AG04449 (cell line): ENCODE measurements around the gene FAM3C.

Source experiments
- CTCF ChIA-PET: fragments of 350-600 bp; formaldehyde crosslinking; extraction: SDS; loops from one replicate; lab custom pipeline; 2021; ENCODE audit warnings: antibody characterized with exemption; lab: Yijun Ruan, JAX
- POLR2A ChIA-PET: fragments of 400-600, 350-600 bp; formaldehyde crosslinking; extraction: SDS; loops from one replicate; lab custom pipeline; 2020; ENCODE audit warnings: antibody characterized with exemption, inconsistent platforms; lab: Yijun Ruan, JAX
- DNase-seq: peaks from one replicate; pipeline ENCODE4 v3.0.0-alpha.2; 2010; ENCODE audit warnings: low read depth, low spot score
- H3K4me3 ChIP-seq: 2 replicates; pipeline ENCODE4 v1.5.1; 2011; ENCODE audit warnings: low read depth, mild to moderate bottlenecking, control low read depth, low read length
- TF ChIP-seq, protein P1 (sequence below): IDR thresholded peaks from one replicate; pipeline ENCODE4 v1.5.1; 2011; ENCODE audit warnings: mild to moderate bottlenecking, moderate library complexity, low read length, control low read depth, inconsistent platforms; ENCODE audit not compliant: insufficient read depth; ENCODE audit errors: missing control alignments

The FAM3C gene

DNA sequence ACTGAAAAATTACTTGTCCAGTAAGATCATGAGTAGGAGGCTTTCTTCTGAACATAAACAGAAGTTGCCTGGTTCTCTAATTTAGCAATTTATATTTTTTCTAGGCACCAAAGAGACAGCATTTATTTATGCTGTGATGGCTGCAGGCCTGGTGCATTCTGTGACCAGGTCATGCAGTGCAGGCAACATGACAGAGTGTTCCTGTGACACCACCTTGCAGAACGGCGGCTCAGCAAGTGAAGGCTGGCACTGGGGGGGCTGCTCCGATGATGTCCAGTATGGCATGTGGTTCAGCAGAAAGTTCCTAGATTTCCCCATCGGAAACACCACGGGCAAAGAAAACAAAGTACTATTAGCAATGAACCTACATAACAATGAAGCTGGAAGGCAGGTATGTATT lies 64.5 kb downstream of the FAM3C start:
- TF ChIP-seq, protein P1, sequence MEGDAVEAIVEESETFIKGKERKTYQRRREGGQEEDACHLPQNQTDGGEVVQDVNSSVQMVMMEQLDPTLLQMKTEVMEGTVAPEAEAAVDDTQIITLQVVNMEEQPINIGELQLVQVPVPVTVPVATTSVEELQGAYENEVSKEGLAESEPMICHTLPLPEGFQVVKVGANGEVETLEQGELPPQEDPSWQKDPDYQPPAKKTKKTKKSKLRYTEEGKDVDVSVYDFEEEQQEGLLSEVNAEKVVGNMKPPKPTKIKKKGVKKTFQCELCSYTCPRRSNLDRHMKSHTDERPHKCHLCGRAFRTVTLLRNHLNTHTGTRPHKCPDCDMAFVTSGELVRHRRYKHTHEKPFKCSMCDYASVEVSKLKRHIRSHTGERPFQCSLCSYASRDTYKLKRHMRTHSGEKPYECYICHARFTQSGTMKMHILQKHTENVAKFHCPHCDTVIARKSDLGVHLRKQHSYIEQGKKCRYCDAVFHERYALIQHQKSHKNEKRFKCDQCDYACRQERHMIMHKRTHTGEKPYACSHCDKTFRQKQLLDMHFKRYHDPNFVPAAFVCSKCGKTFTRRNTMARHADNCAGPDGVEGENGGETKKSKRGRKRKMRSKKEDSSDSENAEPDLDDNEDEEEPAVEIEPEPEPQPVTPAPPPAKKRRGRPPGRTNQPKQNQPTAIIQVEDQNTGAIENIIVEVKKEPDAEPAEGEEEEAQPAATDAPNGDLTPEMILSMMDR: no peak
- no peak overlapping the region for H3K4me3 ChIP-seq
- ChIA-PET POLR2A (no interaction called here), CTCF (no interaction called here)
- DNase-seq: no peak

DNA sequence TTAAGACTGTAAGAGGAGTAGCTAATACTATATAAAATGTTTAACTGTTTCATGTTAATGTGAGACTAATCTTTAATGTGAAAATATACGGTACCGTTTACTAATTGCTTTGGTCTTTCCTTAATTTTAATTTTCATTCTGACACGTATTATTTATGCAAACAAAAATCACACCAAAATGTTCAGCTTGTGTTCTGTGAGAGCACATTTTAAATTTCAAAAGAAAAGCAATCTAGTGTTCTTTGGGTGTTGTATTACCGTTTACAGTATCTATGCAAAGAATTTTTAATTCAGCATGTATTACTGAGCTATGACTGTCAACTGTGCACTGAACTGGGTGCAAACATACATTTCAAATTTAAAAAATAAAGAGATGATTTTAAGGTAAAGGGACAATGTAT lies 65.1 kb downstream of the FAM3C start:
- TF ChIP-seq, protein P1: no peak

GRCh38 chr7:121330053-121330833 lies 65.9 kb downstream of the FAM3C start:
- CTCF ChIA-PET: interaction anchor here (0.6 to 2.0 kb wide), 7 partner anchors 8 to 204 kb away, joined by 3 to 6 read pairs (median 4); no protein-coding TSS in a partner anchor
- H3K4me3 ChIP-seq: peak overlapping the region; percentile 57

More for the DNA sequence above, 65.1 kb downstream of the FAM3C start:
- CTCF ChIA-PET: interaction anchor here (0.6 to 2.0 kb wide), 4 partner anchors 25 to 203 kb away, joined by 3 to 6 read pairs (median 5); no protein-coding TSS in a partner anchor
- POLR2A ChIA-PET: no interaction called here
- DNase-seq: no peak
- no peak overlapping the region for H3K4me3 ChIP-seq

GRCh38 chr7:121329191-121330052 lies 66.7 kb downstream of the FAM3C start:
- ChIA-PET POLR2A (no interaction called here), CTCF (interaction anchor here (0.7 to 2.0 kb wide), 6 partner anchors 9 to 203 kb away, joined by 3 to 6 read pairs (median 4); no protein-coding TSS in a partner anchor)
- H3K4me3 ChIP-seq: peak overlapping the region; percentile 57
- TF ChIP-seq, protein P1: peak; percentile 4
- DNase-seq: no peak

More at GRCh38 chr7:121330053-121330833, 65.9 kb downstream of the FAM3C start:
- TF ChIP-seq, protein P1: no peak
- POLR2A ChIA-PET: no interaction called here
- no peak for DNase-seq

- TF ChIP-seq, protein P1: no peak
- DNase-seq: no peak
- ChIA-PET POLR2A (no interaction called here), CTCF (interaction anchor here (1.3 kb wide), 1 partner anchor 10 kb away, joined by 4 read pairs; no protein-coding TSS in a partner anchor)
- H3K4me3 ChIP-seq: peak within 1 kb of the TSS; percentile 57
Observed at GRCh38 chr7:121328508-121329190, 67.5 kb downstream of the FAM3C start, which contains the start of gene WNT16. TSS of gene WNT16 (plus strand) at chr7:121329000. CDS start at chr7:121329293, 293 bp downstream.
